GM06990 (cell line): ENCODE results near the gene DGKH.
"Not testable (repeated sequence)": the region's sequence is repeated elsewhere in the genome, so short reads cannot be mapped to it uniquely, and the experiment has no call there.

Experiments used
- DNase-seq: peaks from one replicate; pipeline ENCODE4 v3.0.0-alpha.2; 2011; ENCODE audit not compliant: insufficient read length; ENCODE audit errors: extremely low read depth
- H3K27me3 ChIP-seq: replicated peaks from 2 replicates; pipeline ENCODE4 v1.6.0; 2011; ENCODE audit warnings: low read length; ENCODE audit not compliant: control insufficient read depth, insufficient read depth
- H3K36me3 ChIP-seq: 2 replicates; pipeline ENCODE4 v1.5.1; 2011; ENCODE audit warnings: low read length; ENCODE audit not compliant: control insufficient read depth, insufficient read depth
- H3K4me3 ChIP-seq: replicated peaks from 2 replicates; pipeline ENCODE4 v1.5.1; 2011; ENCODE audit warnings: low read depth, mild to moderate bottlenecking, control low read depth, low read length
- CTCF ChIP-seq: IDR thresholded peaks from 2 replicates; pipeline ENCODE4 v1.5.1; 2011; ENCODE audit warnings: low read length, control low read depth, mild to moderate bottlenecking, inconsistent platforms; ENCODE audit not compliant: insufficient read depth, poor library complexity, severe bottlenecking

DGKH gene

GRCh38 chr13:42125046-42125445, 76.6 kb downstream of the DGKH start:
- no peak overlapping the region for H3K4me3 ChIP-seq
- peaks cover 2% of the 10 kb centered on the region for H3K36me3 ChIP-seq
- no peak for TF ChIP-seq CTCF
- H3K27me3 ChIP-seq = no peaks in the 10 kb centered on the region
- DNase-seq = no peak

DNA sequence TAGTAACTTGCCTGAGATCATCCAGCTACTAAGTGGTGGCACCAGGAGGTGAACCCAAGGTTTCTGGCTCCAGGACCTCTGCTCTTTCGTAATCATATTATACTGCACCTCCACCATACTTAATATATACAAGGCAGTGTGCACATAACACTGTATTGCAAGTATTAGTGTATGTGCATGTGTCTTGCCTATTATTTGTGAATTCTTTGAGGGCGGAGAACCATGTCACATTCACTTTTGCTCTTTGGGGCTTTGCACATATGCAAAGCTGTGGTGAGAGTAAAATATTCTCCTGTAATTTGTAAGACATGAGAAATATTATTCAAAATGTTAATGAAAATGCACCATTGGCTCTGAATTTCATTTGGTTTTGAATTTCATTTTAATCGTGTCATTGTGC, 78.6 kb downstream of the DGKH start:
- Histone ChIP-seq H3K36me3 (peaks cover 3% of the 10 kb centered on the region), H3K27me3 (no peaks in the 10 kb centered on the region), H3K4me3 (no peak overlapping the region)
- DNase-seq = no peak
- no peak for TF ChIP-seq CTCF

GRCh38 chr13:42129033-42129432, 80.6 kb downstream of the DGKH start:
- no peaks in the 10 kb centered on the region for H3K27me3 ChIP-seq
- TF ChIP-seq CTCF = no peak
- no peak for DNase-seq
- H3K4me3 ChIP-seq = no peak overlapping the region
- H3K36me3 ChIP-seq = peaks cover 3% of the 10 kb centered on the region

GRCh38 chr13:42136518-42136917, 88.1 kb downstream of the DGKH start:
- TF ChIP-seq CTCF = no peak
- no peaks in the 10 kb centered on the region for H3K36me3 ChIP-seq
- DNase-seq = no peak

GRCh38 chr13:42137856-42138537, 89.5 kb downstream of the DGKH start:
- Histone ChIP-seq H3K36me3 (no peaks in the 10 kb centered on the region), H3K27me3 (no peaks in the 10 kb centered on the region), H3K4me3 (no peak overlapping the region)
- no peak for TF ChIP-seq CTCF
- peak; percentile 25 for DNase-seq

More at GRCh38 chr13:42136518-42136917, 88.1 kb downstream of the DGKH start:
- no peaks in the 10 kb centered on the region for H3K27me3 ChIP-seq
- H3K4me3 ChIP-seq = no peak overlapping the region

- H3K4me3 ChIP-seq = no peak overlapping the region
- H3K36me3 ChIP-seq = no peaks in the 10 kb centered on the region
- H3K27me3 ChIP-seq = no peaks in the 10 kb centered on the region
- no peak for DNase-seq
- TF ChIP-seq CTCF = no peak
These were observed 92.0 kb downstream of the DGKH start for GRCh38 chr13:42140494-42140893.

GRCh38 chr13:42141052-42141451, 92.6 kb downstream of the DGKH start:
- H3K36me3 ChIP-seq, DNase-seq, H3K4me3 ChIP-seq, H3K27me3 ChIP-seq: not testable (repeated sequence)
